GM12865 (cell line): ENCODE measurements around the gene TAOK3.

Source experiments
- DNase-seq: peaks from one replicate; pipeline ENCODE4 v3.0.0; 2010; ENCODE audit warnings: low read depth
- H3K4me3 ChIP-seq: 2 replicates; pipeline ENCODE4 v1.5.1; 2011; ENCODE audit warnings: mild to moderate bottlenecking, low read depth, low read length, control low read depth
- CTCF ChIP-seq: IDR thresholded peaks from 2 replicates; pipeline ENCODE4 v1.5.1; 2011; ENCODE audit warnings: low read length, control low read depth, low read depth, inconsistent platforms; ENCODE audit not compliant: insufficient read depth; ENCODE audit errors: missing control alignments

TAOK3 gene

GRCh38 chr12:118150625-118151024 is 222.1 kb downstream of the TAOK3 start:
- no peak for TF ChIP-seq CTCF

GRCh38 chr12:118148287-118148686 is 224.4 kb downstream of the TAOK3 start:
- no peak for TF ChIP-seq CTCF
- no peak for DNase-seq
- no peak overlapping the region for H3K4me3 ChIP-seq

More at GRCh38 chr12:118150625-118151024, 222.1 kb downstream of the TAOK3 start:
- no peak for DNase-seq
- H3K4me3 ChIP-seq = no peak overlapping the region

- H3K4me3 ChIP-seq = no peak overlapping the region
- DNase-seq = no peak
- TF ChIP-seq CTCF = no peak
Measured at GRCh38 chr12:118145798-118146156, 226.9 kb downstream of the TAOK3 start.

- no peak overlapping the region for H3K4me3 ChIP-seq
- no peak for TF ChIP-seq CTCF
- DNase-seq = peak; percentile 83
Measured at GRCh38 chr12:118145113-118145797, 227.5 kb downstream of the TAOK3 start.

GRCh38 chr12:118144499-118144898 is 228.2 kb downstream of the TAOK3 start:
- DNase-seq = no peak
- no peak overlapping the region for H3K4me3 ChIP-seq
- no peak for TF ChIP-seq CTCF

- no peak overlapping the region for H3K4me3 ChIP-seq
- DNase-seq = no peak
- no peak for TF ChIP-seq CTCF
Measured at GRCh38 chr12:118140825-118141224, 231.9 kb downstream of the TAOK3 start.

GRCh38 chr12:118137148-118137678 is 235.5 kb downstream of the TAOK3 start:
- no peak for TF ChIP-seq CTCF
- peak overlapping the region; percentile 88 for H3K4me3 ChIP-seq
- no peak for DNase-seq
